GM18507 (cell line): ENCODE results near the gene ING4.

Experiments used
- DNase-seq: peaks from one replicate; pipeline ENCODE4 v3.0.0; 2011; ENCODE audit warnings: low read depth; ENCODE audit not compliant: insufficient read length; ENCODE audit errors: extremely low spot score
- FAIRE-seq: peaks from 2 replicates; lab custom pipeline; 2011; peaks lifted over from hg19 to GRCh38; lab: Jason Lieb, UNC

ING4 gene

DNA sequence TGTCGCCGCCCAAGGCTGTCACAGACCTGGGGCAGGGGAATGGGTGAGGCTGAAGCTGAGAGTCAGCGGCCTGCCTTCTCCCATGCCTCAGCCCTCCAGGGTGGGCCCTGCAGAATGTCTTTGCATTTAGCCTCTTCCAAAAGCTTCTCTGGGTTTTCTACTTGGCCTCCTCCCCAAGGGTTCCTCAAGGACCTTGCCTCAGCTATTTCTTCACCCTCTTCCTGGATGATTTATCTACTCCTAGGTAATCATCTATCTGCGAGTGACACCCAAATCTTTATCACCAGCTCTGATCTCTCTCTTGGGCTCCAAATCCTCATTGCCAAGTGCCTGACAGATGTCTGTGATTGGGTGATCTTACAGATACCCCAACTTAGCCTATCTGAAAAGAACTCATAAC lies 22.4 kb downstream of the ING4 start:
- no peak for DNase-seq

DNA sequence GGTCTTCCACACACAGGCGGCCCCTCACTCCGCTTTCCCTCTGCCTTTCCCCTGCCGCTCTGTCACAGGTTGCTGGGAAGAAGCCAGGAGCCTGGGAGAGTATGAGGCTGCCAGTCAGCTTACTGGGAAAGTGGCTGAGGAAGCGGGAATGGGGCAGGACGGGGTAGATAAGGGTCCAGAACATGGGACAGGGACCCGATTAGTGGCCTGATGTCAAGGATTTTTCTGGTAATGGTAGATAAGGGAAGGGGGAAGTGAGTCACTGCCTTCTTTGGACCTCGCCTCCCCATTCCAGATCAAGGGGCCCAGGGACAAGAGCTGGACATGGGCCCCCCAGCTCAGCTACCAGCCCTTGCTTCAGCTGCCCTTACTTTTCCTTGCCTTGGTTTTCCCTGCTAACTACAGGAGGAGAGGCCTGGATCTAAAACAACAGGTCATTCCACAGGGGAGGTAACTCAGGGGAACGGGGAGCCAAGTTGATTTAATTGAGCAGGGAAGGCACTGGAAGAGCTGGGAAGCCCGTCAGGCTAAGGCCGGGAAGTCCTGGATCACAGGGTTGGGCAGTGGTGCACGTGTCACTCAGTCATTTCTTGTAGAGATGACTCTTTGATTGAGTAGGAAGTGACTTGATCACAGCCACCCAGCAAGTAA lies 23.6 kb downstream of the ING4 start:
- no peak for FAIRE-seq

More for the DNA sequence above, 22.4 kb downstream of the ING4 start:
- FAIRE-seq: no peak

DNA sequence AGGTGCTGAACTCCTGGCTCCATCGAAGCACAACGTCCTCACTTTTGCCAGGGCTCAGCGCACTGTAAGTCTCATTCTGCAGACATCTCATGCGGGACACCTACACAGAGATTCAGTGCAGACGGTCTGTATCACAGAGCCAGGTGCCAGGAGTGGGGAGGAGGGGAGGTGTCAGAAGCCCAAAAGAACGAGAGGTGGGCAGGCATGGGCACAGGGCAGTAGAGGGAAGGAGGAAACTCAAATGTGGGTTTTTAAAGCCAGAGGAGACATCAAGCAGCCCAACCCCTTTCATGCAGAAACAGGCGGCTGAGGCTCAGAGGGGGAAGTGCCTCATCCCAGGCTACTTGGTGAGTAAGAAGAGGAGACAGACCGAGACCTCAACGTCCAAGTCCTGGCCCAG lies 24.6 kb downstream of the ING4 start:
- no peak for DNase-seq
- no peak for FAIRE-seq

More for the DNA sequence above, 23.6 kb downstream of the ING4 start:
- no peak for DNase-seq

DNA sequence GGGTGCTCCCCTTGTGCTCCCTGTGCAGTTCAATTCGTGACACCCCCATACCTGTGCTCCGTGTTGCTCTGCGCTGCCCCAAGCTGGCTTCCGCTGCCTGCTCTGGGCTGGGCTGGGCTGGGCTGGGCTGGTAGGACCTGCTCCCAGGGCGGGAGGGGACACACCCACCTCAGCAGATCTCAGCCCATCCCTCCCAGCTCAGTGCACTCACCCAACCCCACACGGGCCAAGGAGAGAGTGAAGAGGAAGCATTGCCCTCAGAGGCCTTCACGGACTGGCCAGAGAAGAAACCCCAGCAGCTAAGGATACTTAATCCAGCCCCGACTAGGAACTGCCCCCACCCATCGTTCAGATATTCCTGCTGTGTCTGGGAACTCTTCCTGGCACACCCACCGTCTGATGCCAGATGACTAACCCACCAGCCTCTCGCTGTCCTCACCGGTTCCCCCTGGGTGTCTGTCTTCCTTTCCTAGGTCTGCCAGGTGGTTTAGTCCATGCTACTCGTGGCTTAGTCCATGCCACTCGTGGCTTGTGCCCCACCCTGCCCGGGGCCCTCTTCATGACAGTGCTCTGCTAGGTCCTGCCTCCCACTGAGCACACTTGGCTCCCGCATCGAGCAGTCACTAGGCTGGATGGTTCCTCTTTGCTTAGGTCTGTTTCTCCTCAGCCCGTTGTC lies 26.9 kb downstream of the ING4 start, which contains the start of gene LPAR5:
LPAR5 (minus strand) TSS at position 104 of the 676 bp plus-strand sequence. CDS start 14,711 bp downstream, outside the sequence.
- FAIRE-seq (peak; percentile 79), DNase-seq (no peak)

DNA sequence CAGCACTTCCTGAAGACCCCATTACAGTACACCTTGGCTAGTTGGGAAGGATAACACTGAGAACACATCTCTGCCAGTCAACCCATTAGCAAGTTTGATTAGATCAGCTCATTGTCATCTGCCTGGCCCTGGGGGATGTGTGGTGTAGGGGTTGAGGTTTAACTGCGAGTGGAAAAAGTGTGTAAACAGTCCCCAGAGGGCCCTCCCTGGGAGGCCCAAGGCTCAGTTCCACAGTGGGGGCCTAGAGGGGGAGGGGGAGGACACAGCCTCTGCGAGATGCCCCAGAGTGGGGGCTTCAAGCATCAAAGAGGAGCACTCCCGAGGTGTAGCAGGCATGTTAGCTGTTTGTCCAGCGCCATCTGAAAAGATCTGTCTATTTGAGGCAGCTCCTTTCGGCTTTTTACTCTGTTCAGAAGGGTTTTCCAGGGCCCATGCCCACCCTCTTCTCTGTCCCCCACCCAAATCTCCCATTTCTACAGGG lies 27.5 kb downstream of the ING4 start:
- no peak for DNase-seq
- no peak for FAIRE-seq

DNA sequence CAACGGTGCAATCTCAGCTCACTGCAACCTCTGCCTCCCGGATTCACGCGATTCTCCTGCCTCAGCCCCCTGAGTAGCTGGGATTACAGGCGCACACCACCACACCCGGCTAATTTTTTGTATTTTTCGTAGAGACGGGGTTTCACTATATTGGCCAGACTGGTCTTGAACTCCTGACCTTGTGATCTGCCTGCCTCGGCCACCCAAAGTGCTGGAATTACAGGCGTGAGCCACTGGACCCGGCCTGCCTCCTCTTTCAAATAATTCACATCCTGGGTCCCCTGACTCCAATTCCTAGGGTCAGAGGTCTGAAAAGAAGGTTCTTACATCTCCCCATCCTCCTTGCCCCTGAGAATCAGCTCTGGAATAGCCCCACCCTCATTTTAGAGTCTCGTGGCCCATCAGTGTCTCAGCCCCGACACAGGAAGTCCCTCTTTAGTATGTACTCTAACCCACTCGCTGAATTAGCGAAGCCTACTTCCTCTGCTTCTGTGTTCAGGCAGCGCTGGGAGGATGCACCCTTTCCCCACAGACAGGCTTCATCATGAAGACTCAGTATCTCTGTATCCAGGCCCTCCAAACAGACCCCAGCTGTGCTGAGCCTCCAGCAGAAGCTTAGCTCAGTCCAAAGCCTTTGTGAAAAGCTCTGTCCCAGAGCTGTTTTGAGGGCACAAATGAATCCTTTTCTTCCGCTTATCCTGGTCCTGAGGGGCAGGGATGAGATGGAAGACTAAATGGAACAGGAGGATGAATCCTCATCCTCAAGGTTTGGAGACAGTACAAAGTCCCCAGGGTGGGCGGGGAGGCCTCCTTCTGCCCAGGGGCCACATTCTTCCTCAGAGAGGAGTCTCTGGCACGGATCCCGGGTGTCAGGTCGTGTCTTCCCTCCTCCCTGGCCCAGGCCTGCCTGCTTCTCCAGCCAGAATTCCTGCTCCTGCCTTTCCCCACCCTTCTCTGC lies 30.6 kb downstream of the ING4 start:
- FAIRE-seq: peak; percentile 95
- no peak for DNase-seq

DNA sequence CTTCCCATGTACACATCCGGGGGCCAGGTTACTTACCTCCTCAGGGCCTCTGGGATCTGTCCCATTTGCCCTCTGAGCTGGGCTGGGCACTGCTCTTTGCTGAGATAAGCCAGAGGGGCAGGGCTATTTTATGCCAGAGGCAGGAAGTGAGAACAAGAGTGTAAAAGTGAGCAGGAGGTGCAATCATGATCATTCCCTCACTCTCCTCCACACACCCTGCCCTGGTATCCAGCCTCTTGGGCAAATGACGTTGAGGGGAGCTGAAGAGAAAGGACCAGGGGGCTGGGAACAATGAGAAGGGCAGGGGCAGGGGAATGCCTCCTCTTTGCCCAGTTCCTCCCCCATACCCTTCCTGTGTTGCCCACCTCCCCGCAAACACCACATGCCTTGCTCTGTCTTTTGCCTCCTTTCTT lies 31.4 kb downstream of the ING4 start:
- peak; percentile 80 for FAIRE-seq

DNA sequence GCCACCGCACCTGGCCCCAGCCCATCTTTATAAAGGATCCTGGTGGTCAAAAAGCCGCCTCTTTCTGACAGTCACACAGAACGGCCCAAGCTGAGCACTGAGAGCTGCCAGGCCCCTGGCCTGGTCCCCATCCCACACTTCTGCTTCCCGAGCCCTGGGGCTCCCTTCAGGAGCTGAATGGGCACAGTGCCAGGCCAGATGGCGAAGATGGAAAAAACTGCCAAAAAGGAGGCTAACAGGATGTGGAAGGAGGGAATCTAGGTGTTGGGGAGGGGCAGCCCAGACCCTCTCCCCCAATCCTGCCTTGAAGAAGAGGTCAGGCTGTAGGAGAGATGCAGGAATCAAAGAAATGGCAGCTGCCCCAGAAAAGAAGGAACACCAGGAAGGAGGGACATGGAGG lies 32.2 kb downstream of the ING4 start:
- DNase-seq (no peak), FAIRE-seq (no peak)

More for the DNA sequence above, 31.4 kb downstream of the ING4 start:
- DNase-seq: no peak

DNA sequence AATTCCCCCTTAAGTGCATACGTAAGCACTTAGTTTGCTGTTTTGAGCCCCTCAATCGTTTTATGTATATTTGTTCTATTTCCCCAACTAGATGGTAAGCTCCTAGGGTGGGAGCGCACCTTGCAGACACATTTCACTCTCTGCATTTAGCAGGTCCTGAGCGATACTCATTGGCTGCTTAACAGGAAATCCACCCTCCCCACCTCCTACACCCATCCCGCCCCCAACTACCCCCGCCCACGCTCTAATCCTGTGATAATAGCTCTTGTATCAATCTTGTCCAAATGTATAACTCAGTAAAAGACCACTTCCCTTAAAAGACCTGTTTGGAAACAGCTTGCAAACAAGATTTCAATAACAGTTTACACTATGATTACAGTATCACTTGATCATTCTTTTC lies 35.3 kb downstream of the ING4 start:
- FAIRE-seq (peak; percentile 29), DNase-seq (no peak)

DNA sequence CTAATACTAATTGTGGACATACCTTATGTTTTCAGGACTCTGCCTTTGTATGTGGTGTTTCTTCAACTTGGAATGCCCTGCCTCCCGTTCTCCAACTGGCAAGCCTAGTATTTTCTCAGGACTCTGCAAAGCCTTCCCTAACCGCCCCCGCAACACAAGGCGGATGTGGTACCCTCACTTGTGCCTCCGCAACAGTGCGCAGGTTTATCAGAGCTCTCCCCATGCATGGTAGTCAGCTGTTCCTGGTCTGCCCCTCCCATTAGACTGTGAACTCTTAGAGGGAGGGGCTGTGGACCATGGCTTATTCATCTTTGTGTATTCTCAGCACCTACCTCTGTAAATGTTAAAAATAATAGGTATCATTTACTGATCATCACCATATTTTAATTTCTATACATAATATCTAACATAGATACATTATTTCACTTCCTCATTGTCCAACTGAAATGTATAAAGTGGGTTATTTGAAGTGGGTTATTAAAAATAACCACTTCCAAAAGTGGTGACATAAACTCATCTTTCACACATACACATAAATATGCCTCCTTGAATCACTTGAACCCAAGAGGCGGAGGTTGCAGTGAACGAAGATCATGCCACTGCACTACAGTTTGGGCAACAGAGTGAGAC lies 36.1 kb downstream of the ING4 start:
- no peak for DNase-seq
- peak; percentile 24 for FAIRE-seq

DNA sequence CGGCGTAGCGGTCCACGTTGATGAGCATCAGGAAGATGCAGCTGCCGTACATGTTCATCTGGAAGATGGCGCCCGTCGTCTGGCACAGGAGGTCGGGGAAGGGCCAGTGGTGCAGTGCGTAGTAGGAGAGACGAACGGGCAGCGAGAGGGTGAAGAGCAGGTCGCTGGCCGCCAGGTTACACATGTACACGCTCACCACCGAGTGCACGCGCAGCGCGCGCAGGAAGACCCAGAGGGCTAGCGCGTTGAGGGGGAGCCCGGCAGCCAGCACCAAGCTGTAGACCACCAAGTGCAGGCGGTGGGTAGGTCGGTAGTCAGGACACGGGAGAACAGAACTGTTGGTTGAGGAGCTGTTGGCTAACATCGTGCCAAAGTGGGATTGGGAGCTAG lies 42.0 kb downstream of the ING4 start:
- no peak for FAIRE-seq
- no peak for DNase-seq

DNA sequence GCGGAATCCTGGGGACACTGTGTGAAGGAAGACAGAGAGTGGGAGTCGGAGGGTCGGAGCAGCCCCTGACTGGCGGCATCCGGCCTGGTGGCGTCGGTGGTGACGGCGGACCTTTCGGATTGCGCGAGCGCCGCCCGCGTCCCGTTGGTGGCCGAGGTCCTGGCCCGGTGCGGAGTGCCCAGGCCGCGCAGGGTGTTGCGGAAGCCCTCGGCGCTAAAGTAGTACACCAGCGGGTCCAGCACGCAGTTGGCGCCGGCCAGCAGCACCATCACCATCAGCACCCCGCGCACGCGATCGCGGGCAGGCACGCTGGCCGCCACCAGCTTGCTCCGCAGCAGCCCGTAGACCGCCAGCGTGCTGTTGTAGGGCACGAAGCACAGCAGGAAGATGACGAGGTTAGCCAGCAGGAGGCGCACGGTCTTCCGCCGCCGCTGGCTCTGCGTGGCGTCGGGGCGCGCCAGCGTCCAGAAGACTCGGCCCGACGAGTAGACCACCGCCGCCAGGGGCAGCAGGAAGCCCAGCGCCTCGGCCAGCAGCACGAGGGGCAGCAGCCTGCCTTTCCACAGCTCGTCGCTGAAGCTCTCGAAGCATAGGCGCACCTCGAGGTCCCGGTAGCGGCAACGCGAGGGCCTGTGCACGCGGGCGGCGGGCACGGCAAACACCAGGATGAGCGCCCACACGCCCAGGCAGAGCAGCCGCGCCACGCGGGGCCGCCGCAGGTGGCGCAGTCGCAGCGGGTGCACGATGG lies 42.6 kb downstream of the ING4 start:
- no peak for DNase-seq

DNA sequence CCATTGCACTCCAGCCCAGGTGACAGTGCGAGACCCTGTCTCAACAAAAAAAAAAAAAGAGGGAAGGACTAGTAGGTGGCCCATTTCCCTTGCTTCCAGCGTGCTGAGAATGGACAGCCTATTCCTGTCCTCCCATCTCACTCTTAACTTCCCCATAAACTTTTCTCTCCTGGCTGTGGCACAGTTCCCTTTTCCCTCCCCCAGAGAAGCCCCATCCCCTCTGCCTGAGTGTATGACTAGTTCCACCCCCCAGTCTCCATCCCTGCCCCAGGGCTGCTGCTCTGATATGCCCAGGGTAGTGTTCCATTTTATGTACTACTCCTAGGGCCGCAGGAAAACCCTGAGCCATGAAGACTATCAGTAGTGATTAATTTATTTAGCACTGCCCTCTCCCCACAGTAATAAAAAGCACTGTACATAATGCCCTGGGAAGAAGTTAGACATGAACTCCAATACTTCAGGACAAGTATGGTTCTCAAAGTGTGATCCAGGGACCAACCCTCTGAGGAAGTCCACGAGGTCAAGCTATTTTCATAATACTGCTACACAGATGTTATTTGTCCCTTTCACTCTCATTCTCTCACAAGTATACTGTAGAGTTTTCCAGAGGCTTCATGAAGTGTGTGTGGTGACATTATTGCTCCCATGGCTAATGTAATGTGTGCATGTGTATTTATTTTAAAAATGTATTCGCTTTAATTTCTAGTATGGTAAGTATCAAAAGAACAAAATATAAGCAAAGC lies 44.3 kb downstream of the ING4 start:
- FAIRE-seq (no peak), DNase-seq (no peak)

More for the DNA sequence above, 42.6 kb downstream of the ING4 start:
- FAIRE-seq: no peak

DNA sequence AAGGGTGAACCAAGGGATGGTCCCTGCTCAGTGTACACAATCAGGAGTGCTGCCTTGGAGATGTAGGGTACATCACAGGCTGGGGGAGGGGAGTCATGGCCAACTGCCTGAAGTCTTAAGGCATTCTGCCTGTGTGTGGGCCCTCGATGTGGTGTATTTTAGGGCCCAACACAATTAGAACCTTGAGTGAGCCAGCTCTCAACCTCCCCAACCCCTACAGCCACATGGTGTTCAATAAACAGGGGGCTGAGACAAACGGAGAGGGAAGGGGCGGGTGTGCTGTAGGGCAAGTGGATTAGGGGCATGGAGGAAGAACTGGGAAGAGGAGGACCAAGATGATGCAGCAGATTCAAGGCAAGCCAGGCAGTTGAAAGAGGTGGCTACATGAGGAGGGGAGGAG lies 47.1 kb downstream of the ING4 start:
- DNase-seq (no peak), FAIRE-seq (no peak)

DNA sequence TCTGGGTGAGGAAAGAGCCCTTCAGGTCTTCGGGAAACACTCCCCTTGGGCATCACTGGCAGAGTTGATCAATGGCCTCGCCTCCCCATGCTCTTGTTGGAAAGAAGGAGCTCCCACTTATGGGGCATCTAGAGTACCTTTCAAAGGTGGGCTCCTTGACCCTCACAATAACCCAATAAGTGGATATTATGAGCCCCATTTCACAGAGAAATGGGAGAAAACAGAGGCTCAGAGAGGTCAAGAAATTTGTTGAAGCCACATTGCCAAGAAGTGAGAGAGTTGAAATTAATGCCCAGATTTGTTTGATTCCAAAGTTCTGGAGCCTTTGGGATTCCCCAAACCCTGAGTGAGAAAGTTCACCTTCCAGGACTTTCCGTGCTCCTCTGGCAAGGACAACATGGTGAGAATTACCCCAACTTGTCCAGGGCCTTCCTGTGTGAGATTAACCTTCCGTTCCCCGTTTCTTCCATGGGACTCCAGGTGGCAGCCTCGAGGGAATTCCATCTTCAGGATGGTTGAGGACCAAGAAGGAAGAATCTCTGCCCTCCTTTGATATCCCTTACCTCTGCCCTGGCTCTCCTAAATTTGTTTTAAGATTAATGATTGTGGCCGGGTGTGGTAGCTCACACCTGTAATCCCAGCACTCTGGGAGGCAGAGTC lies 48.3 kb downstream of the ING4 start:
- FAIRE-seq (no peak), DNase-seq (no peak)

DNA sequence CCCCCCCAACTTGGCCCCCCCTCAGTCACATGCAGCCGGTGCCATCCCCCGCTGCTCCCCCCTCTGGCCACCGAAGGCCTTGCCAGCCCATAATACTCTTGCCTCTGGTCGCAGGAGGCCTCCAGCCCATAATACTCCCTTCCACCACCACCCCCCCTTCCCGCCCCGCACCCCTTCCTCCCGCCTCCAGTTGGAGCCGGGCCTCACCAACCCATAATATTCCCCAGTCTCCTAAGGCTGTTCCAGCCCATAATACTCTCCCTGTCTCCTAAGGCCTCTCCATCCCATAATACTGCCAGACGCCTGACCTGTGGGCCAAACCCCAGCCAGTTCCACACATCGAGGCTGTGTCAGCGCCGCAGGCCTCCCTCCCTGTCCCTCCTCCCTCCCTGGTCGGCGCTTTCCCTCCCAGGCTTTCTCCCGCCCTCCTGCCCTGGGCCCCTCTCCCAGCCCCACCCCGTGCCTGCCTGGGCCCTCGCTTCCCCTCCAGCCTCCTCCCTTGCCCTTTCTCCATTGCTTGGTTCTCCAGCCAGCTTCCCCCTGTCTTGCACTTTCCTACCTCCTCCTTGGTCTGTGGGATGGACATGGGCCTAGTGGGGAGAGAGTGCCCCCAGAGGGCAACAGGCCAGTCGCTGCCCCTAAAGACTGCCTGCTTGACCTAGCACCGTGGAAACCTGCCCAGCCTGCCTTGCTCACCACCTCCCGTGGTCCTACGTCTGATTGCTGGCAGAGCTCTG lies 49.0 kb downstream of the ING4 start:
- DNase-seq (no peak), FAIRE-seq (no peak)
